Mesodermal cell (in vitro differentiated cells): ENCODE data around the gene PHLDB2.
A peak's percentile ranks its signal among the peaks of the same experiment; 100 is the strongest.

Experiments
- H3K27ac ChIP-seq: 2 replicates; pipeline ENCODE4 v1.7.0; 2013; ENCODE audit warnings: mild to moderate bottlenecking, low read depth, low read length, moderate library complexity; ENCODE audit not compliant: severe bottlenecking
- H3K36me3 ChIP-seq: 2 replicates; pipeline ENCODE4 v1.7.1; 2013; ENCODE audit warnings: mild to moderate bottlenecking, low read length, moderate library complexity; ENCODE audit not compliant: control insufficient read depth, insufficient read depth
- H3K4me1 ChIP-seq: one replicate; pipeline ENCODE4 v1.7.1; 2013; ENCODE audit warnings: mild to moderate bottlenecking, low read length; ENCODE audit not compliant: insufficient read depth, control insufficient read depth, poor library complexity, severe bottlenecking
- H3K4me3 ChIP-seq: 2 replicates; pipeline ENCODE4 v1.7.0; 2013; ENCODE audit warnings: low read length, control low read depth, mild to moderate bottlenecking; ENCODE audit not compliant: insufficient read depth, poor library complexity, severe bottlenecking; ENCODE audit errors: extremely low read depth
- H3K9me3 ChIP-seq: 2 replicates; pipeline ENCODE4 v1.7.1; 2013; ENCODE audit warnings: mild to moderate bottlenecking, low read length, moderate library complexity; ENCODE audit not compliant: control insufficient read depth
- WGBS, 2 experiments: methylation state at CpG; one replicate each; pipeline ENCODE4 v1.1.5; 2013; ENCODE audit warnings: missing lambda C conversion rate in 2 of 2; ENCODE audit not compliant: insufficient coverage in 2 of 2; 5-methylcytosine and 5-hydroxymethylcytosine counted together

The PHLDB2 gene

GRCh38 chr3:112019716-112020115 is 160.7 kb downstream of the PHLDB2 start:
- H3K9me3 ChIP-seq: peaks cover 6% of the 10 kb centered on the region
- no peak overlapping the region for H3K4me3 ChIP-seq
- peaks cover 4% of the 10 kb centered on the region for H3K4me1 ChIP-seq
- no peak overlapping the region for H3K27ac ChIP-seq
- WGBS, 2 experiments: no CpG with 5 or more reads among the region's 1 CpG
- no peaks in the 10 kb centered on the region for H3K36me3 ChIP-seq

DNA sequence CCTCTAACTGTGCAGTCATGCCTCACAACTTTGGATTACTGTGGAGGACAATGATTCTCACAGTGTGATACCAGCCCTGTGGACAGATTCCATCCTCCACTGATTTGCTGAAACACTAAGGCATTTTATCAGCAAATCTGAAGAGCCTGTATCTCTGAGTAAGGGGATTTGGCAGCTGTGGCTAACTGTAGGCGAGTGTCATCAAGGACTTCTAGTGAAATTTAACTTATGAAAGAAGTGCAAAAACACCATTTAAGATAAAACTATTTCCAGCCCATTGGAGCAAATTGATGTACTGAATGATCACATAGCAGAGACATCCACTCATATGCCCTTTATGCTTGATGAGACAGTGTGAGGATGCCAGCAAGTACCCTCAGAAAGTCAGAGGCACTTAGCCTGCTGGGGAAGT is 161.6 kb downstream of the PHLDB2 start:
- Histone ChIP-seq H3K36me3 (no peaks in the 10 kb centered on the region), H3K9me3 (peaks cover 6% of the 10 kb centered on the region), H3K4me1 (peaks cover 4% of the 10 kb centered on the region), H3K27ac (peak overlapping the region; percentile 63), H3K4me3 (no peak overlapping the region)
- no CpG with 5 or more reads among the region's 1 CpG for WGBS, 2 experiments
